Measurements from ENCODE around the gene TFF3. TPM values are rescaled to one million over a fixed set of nuclear protein-coding genes. Genes with fewer than 3 reads are reported as not detected.

TFF3 gene
- total and polyA plus RNA-seq, 2 of the 13 experiments (the other 11 are each of a cell fraction or from before 2014, with no cell fraction given) = 14.2 to 26.9 TPM

GRCh38 chr21:42282021-42282420 is 33.2 kb downstream of the TFF3 start:
- Histone ChIP-seq H3K36me3 (replicated peaks in 1 of 2; ENCODE audit: control insufficient read depth in 1 of 2, insufficient read depth in 2 of 2, low read length in 2 of 2) (no peaks in the 10 kb centered on the region), H3K9ac (ENCODE audit: insufficient read depth, low read depth, low read length) (no peak overlapping the region), H2AFZ (ENCODE audit: low read length) (no peak overlapping the region), H3K4me2 (ENCODE audit: low read depth, low read length) (no peak overlapping the region), H3K27me3 (ENCODE audit: control insufficient read depth in 1 of 2, insufficient read depth in 2 of 2, low read length in 2 of 2) (peaks cover 6 to 59% of the 10 kb centered on the region in 2 experiments), H3K9me3 (ENCODE audit: low read length) (no peaks in the 10 kb centered on the region), H3K27ac (ENCODE audit: extremely low read length, insufficient read depth, low read length) (no peak overlapping the region), H3K4me3 (replicated peaks in 1 of 3; ENCODE audit: insufficient read depth in 1 of 3, low read depth in 2 of 3, low read length in 3 of 3) (no peak overlapping the region), H3K79me2 (ENCODE audit: insufficient read depth, low read length) (no peaks in the 10 kb centered on the region), H4K20me1 (ENCODE audit: insufficient read depth, low read length) (no peaks in the 10 kb centered on the region), H3K4me1 (ENCODE audit: insufficient read depth, low read length) (no peaks in the 10 kb centered on the region)
- no TSS peak for BruUV-seq (replicated peaks)
- no peak for FAIRE-seq
- DNase-seq (ENCODE audit: low spot score) = no peak
- ChIA-PET CTCF (ENCODE audit: low intra/inter-chr PET ratio, low total read pairs) (no interaction called here), POLR2A (no interaction called here)
- intact Hi-C loops (cut with micrococcal nuclease; ENCODE audit: unreplicated experiment) (no loop called here), in situ Hi-C loops (cut with HindIII; ENCODE audit: extremely low pct_ligation_motif_present, low pct_unique_long_range_greater_than_20kb) (no loop called here)
- WGBS (ENCODE audit: low lambda C conversion rate) = no CpG with 5 or more reads among the region's 18 CpGs
- no peak; the same call in 2 of the 3 replicates for ATAC-seq
- TF ChIP-seq ZSCAN29 (CRISPR knock-in tag; conservative IDR thresholded peaks at IDR 0.05) = no peak
- TF ChIP-seq MAFF (IDR thresholded peaks at IDR 0.05; ENCODE audit: low read depth, low read length) = no peak
- TF ChIP-seq ZZZ3 (CRISPR knock-in tag; IDR thresholded peaks at IDR 0.05; ENCODE audit: borderline replicate concordance) = no peak
- no peak for TF ChIP-seq MYC (CRISPR knock-in tag; IDR thresholded peaks at IDR 0.05; ENCODE audit: borderline replicate concordance)
- TF ChIP-seq HDAC2 (CRISPR knock-in tag; IDR thresholded peaks at IDR 0.05) = no peak
- TF ChIP-seq MEF2D (CRISPR knock-in tag; IDR thresholded peaks at IDR 0.05) = no peak
- TF ChIP-seq ZNF550 (CRISPR knock-in tag; IDR thresholded peaks at IDR 0.05; ENCODE audit: borderline replicate concordance) = no peak
- no peak for TF ChIP-seq ZSCAN12 (CRISPR knock-in tag; IDR thresholded peaks at IDR 0.05)
- no peak for TF ChIP-seq SMAD3 (CRISPR knock-in tag; IDR thresholded peaks at IDR 0.05)
- TF ChIP-seq ZBTB7A (CRISPR knock-in tag; IDR thresholded peaks at IDR 0.05) = no peak

- intact Hi-C loops (cut with micrococcal nuclease; ENCODE audit: unreplicated experiment) (no loop called here), in situ Hi-C loops (cut with HindIII; ENCODE audit: extremely low pct_ligation_motif_present, low pct_unique_long_range_greater_than_20kb) (no loop called here)
- no peaks in the 10 kb centered on the region for H3K4me1 ChIP-seq (ENCODE audit: insufficient read depth, low read length)
- no CpG with 5 or more reads among the region's 12 CpGs for WGBS (ENCODE audit: low lambda C conversion rate)
- FAIRE-seq = no peak
- H3K36me3 ChIP-seq (replicated peaks in 1 of 2; ENCODE audit: control insufficient read depth in 1 of 2, insufficient read depth in 2 of 2, low read length in 2 of 2) = no peaks in the 10 kb centered on the region
- POLR2A ChIA-PET = no interaction called here
- H3K9me3 ChIP-seq (ENCODE audit: low read length) = no peaks in the 10 kb centered on the region
- CTCF ChIA-PET (ENCODE audit: low intra/inter-chr PET ratio, low total read pairs) = no interaction called here
- no peak overlapping the region for H3K4me2 ChIP-seq (ENCODE audit: low read depth, low read length)
- TF ChIP-seq HMGA1 (CRISPR knock-in tag; conservative IDR thresholded peaks at IDR 0.05) = no peak
- TF ChIP-seq KAT2B (IDR thresholded peaks at IDR 0.05; ENCODE audit: borderline replicate concordance, low read depth, low read length) = peak; percentile 49; the same call in 1 of the 2 replicates
- no peak overlapping the region for H3K9ac ChIP-seq (ENCODE audit: insufficient read depth, low read depth, low read length)
- H3K4me3 ChIP-seq (replicated peaks in 1 of 3; ENCODE audit: insufficient read depth in 1 of 3, low read depth in 2 of 3, low read length in 3 of 3) = no peak overlapping the region
- no TSS peak for BruUV-seq (replicated peaks)
- H4K20me1 ChIP-seq (ENCODE audit: insufficient read depth, low read length) = no peaks in the 10 kb centered on the region
- DNase-seq (ENCODE audit: low spot score) = no peak
- no peaks in the 10 kb centered on the region for H3K79me2 ChIP-seq (ENCODE audit: insufficient read depth, low read length)
- peaks cover 6 to 52% of the 10 kb centered on the region in 2 experiments for H3K27me3 ChIP-seq (ENCODE audit: control insufficient read depth in 1 of 2, insufficient read depth in 2 of 2, low read length in 2 of 2)
- no peak overlapping the region for H2AFZ ChIP-seq (ENCODE audit: low read length)
- no peak overlapping the region for H3K27ac ChIP-seq (ENCODE audit: extremely low read length, insufficient read depth, low read length)
- no peak; the same call in 2 of the 3 replicates for ATAC-seq
Measured at GRCh38 chr21:42281181-42281680, 34.0 kb downstream of the TFF3 start.
